HEK293 (cell line): ENCODE data around the gene ANKRD16.
"Not testable (repeated sequence)": the region's sequence is repeated elsewhere in the genome, so short reads cannot be mapped to it uniquely, and the experiment has no call there.

Experiments
- CTCF ChIP-seq: fragments of 450-650 bp; formaldehyde crosslinking; IDR thresholded peaks from 2 replicates; pipeline ENCODE4 v1.5.1; 2016; ENCODE audit warnings: missing biosample characterization, missing genetic modification characterization
- TCF7L2 ChIP-seq: IDR thresholded peaks from 2 replicates; pipeline ENCODE4 v1.6.1; 2011; ENCODE audit warnings: low read depth, mild to moderate bottlenecking, inconsistent platforms, low read length, moderate library complexity, borderline replicate concordance
- ZNF138 ChIP-seq: fragments of 450-650 bp; formaldehyde crosslinking; IDR thresholded peaks from 2 replicates; pipeline ENCODE4 v1.5.1; 2016; ENCODE audit warnings: missing biosample characterization, missing genetic modification characterization, borderline replicate concordance
- ZNF169 ChIP-seq: fragments of 450-650 bp; formaldehyde crosslinking; IDR thresholded peaks from 2 replicates; pipeline ENCODE4 v1.5.1; 2016; ENCODE audit warnings: missing biosample characterization, missing genetic modification characterization

GRCh38 chr10:5908676-5909075 lies 19.0 kb upstream of the ANKRD16 start:
- TF ChIP-seq CTCF; ZNF169 (tag by site-specific recombination); TCF7L2; ZNF138 (tag by site-specific recombination): not testable (repeated sequence)
